WTC11 (cell line): ENCODE data around the gene UNC5A. TPM values are rescaled to one million over a fixed set of nuclear protein-coding genes. Genes with fewer than 3 reads are reported as not detected.

Experiments used
- ATAC-seq: fragments of 200-7000 bp; cut with Tn5 transposase; 2 replicates; pipeline ENCODE4 v1.10.0; 2021; ENCODE audit warnings: mild to moderate bottlenecking, moderate library complexity
- CTCF ChIA-PET: fragments of 300-600 bp; sonication (Branson Sonifier 250); formaldehyde crosslinking; loops from one replicate; lab custom pipeline; 2021; ENCODE audit warnings: antibody characterized with exemption; lab: Charles Lee
- POLR2A ChIA-PET: fragments of 350-600 bp; sonication (Branson Sonifier 250); formaldehyde crosslinking; loops from one replicate; lab custom pipeline; 2021; ENCODE audit warnings: antibody characterized with exemption; lab: Charles Lee
- DNase-seq: peaks from one replicate; pipeline ENCODE4 v3.0.0; 2021; ENCODE audit warnings: low spot score
- H3K27ac Mint-ChIP-seq: 2 replicates; pipeline ENCODE4 v1.8.0; 2021; ENCODE audit warnings: mixed read lengths
- H3K27me3 Mint-ChIP-seq: 2 replicates; pipeline ENCODE4 v1.8.0; 2021; ENCODE audit warnings: low read depth, mild to moderate bottlenecking, moderate library complexity, mixed read lengths
- H3K36me3 Mint-ChIP-seq: 2 replicates; pipeline ENCODE4 v1.8.0; 2021; ENCODE audit warnings: mixed read lengths
- H3K4me1 Mint-ChIP-seq: 2 replicates; pipeline ENCODE4 v1.8.0; 2022; ENCODE audit warnings: mixed read lengths
- H3K4me3 Mint-ChIP-seq: 2 replicates; pipeline ENCODE4 v1.8.0; 2021; ENCODE audit warnings: mild to moderate bottlenecking, moderate library complexity, mixed read lengths
- H3K9me3 Mint-ChIP-seq: 2 replicates; pipeline ENCODE4 v1.8.0; 2021; ENCODE audit warnings: mixed read lengths
- CDX4 ChIP-seq: fragments of 250-450 bp; sonication (Bioruptor Pico); IDR thresholded peaks from 2 replicates; pipeline ENCODE4 v1.9.0; 2021; ENCODE audit warnings: moderate library complexity, mild to moderate bottlenecking, inconsistent platforms, borderline replicate concordance
- GTF2I ChIP-seq: fragments of 250-450 bp; sonication (Bioruptor Pico); conservative IDR thresholded peaks from 2 replicates; pipeline ENCODE4 v1.4.0; 2021; ENCODE audit warnings: mild to moderate bottlenecking
- JUN ChIP-seq: sonication (generic); formaldehyde crosslinking; IDR thresholded peaks from 2 replicates; pipeline ENCODE4 v1.8.0; 2023; ENCODE audit warnings: mild to moderate bottlenecking, missing genetic modification reagents
- MYBL2 ChIP-seq: sonication (generic); formaldehyde crosslinking; IDR thresholded peaks from 2 replicates; pipeline ENCODE4 v1.8.1; 2023; ENCODE audit warnings: mild to moderate bottlenecking, moderate library complexity, missing genetic modification reagents
- NR1H2 ChIP-seq: sonication (generic); formaldehyde crosslinking; IDR thresholded peaks from 2 replicates; pipeline ENCODE4 v1.9.0; 2021; ENCODE audit warnings: mild to moderate bottlenecking, moderate library complexity, missing genetic modification reagents
- PRDM15 ChIP-seq: sonication (generic); formaldehyde crosslinking; IDR thresholded peaks from 2 replicates; pipeline ENCODE4 v1.8.0; 2022; ENCODE audit warnings: missing genetic modification reagents
- PREB ChIP-seq: sonication (generic); formaldehyde crosslinking; IDR thresholded peaks from 2 replicates; pipeline ENCODE4 v1.8.1; 2022; ENCODE audit warnings: mild to moderate bottlenecking, missing genetic modification reagents, moderate library complexity, borderline replicate concordance
- SMAD4 ChIP-seq: sonication (generic); formaldehyde crosslinking; IDR thresholded peaks from 2 replicates; pipeline ENCODE4 v1.8.0; 2022; ENCODE audit warnings: mild to moderate bottlenecking, missing genetic modification reagents
- STAT6 ChIP-seq: sonication (generic); formaldehyde crosslinking; conservative IDR thresholded peaks from 2 replicates; pipeline ENCODE4 v1.8.1; 2023; ENCODE audit warnings: mild to moderate bottlenecking, low read depth, missing genetic modification reagents, moderate library complexity
- ZMAT4 ChIP-seq: fragments of 250-450 bp; sonication (Bioruptor Pico); IDR thresholded peaks from 2 replicates; pipeline ENCODE4 v1.9.0; 2021; ENCODE audit warnings: mild to moderate bottlenecking
- ZNF219 ChIP-seq: sonication (generic); formaldehyde crosslinking; IDR thresholded peaks from 2 replicates; pipeline ENCODE4 v1.8.0; 2023; ENCODE audit warnings: missing genetic modification reagents, mild to moderate bottlenecking, borderline replicate concordance
- ZNF425 ChIP-seq: fragments of 250-450 bp; sonication (Bioruptor Pico); conservative IDR thresholded peaks from 2 replicates; pipeline ENCODE4 v1.9.0; 2021; ENCODE audit warnings: mild to moderate bottlenecking
- ZNF512 ChIP-seq: sonication (generic); formaldehyde crosslinking; IDR thresholded peaks from 2 replicates; pipeline ENCODE4 v1.8.1; 2022; ENCODE audit warnings: missing genetic modification reagents, borderline replicate concordance
- total RNA-seq: library from RNA; stranded (reverse); gene quantifications from 3 replicates; pipeline ENCODE4 v1.2.3, GENCODE V29; 2021

UNC5A gene
- total RNA-seq, 1 experiment from 2014 or later, result 10.2 TPM

GRCh38 chr5:176781638-176782570 lies 28.5 kb upstream of the UNC5A start:
- ATAC-seq (no peak), DNase-seq (no peak)
- POLR2A ChIA-PET, result no interaction called here
- Mint-ChIP-seq H3K36me3 (no peaks in the 10 kb centered on the region), H3K9me3 (no peaks in the 10 kb centered on the region), H3K4me1 (peaks cover 13% of the 10 kb centered on the region), H3K4me3 (no peak overlapping the region), H3K27me3 (no peaks in the 10 kb centered on the region), H3K27ac (no peak overlapping the region)
- TF ChIP-seq ZNF425 (CRISPR knock-in tag) (no peak), GTF2I (CRISPR knock-in tag) (no peak), CDX4 (CRISPR knock-in tag) (no peak), MYBL2 (CRISPR knock-in tag) (no peak), STAT6 (CRISPR knock-in tag) (no peak), PRDM15 (CRISPR knock-in tag) (no peak), PREB (CRISPR knock-in tag) (no peak), JUN (CRISPR knock-in tag) (no peak), SMAD4 (CRISPR knock-in tag) (no peak), ZMAT4 (CRISPR knock-in tag) (no peak), NR1H2 (CRISPR knock-in tag) (no peak), ZNF219 (no peak), ZNF512 (CRISPR knock-in tag) (no peak)
- CTCF ChIA-PET, result interaction anchor here (1.0 to 1.9 kb wide), 4 partner anchors 19 to 122 kb away, joined by 3 to 5 read pairs (median 4); no protein-coding TSS in a partner anchor
